ENCODE results near the gene DNAH7. TPM values are rescaled to one million over a fixed set of nuclear protein-coding genes. Genes with fewer than 3 reads are reported as not detected.

The DNAH7 gene
- total RNA-seq, 6 donors from 2014 or later: 1.6 to 33.5 (median 7.8) TPM

- Histone ChIP-seq H3K9me3 (no peaks in the 10 kb centered on the region), H3K27me3 (no peaks in the 10 kb centered on the region), H3K4me1 (no peaks in the 10 kb centered on the region), H3K27ac (no peak overlapping the region), H3K4me3 (no peak overlapping the region), H3K36me3 (no peaks in the 10 kb centered on the region)
- no peak for TF ChIP-seq EP300 (IDR thresholded peaks at IDR 0.05)
- no peak for TF ChIP-seq CTCF (IDR thresholded peaks at IDR 0.05)
- no peak for TF ChIP-seq POLR2A (IDR thresholded peaks at IDR 0.05)
- no peak for DNase-seq
- 63 to 72% methylated on average over 2 of the region's 2 CpGs for WGBS, 2 donors
- ATAC-seq (ENCODE audit: low FRiP score in 2 of 2): no peak
Measured at GRCh38 chr2:196054631-196055030, 14.0 kb downstream of the DNAH7 start.

GRCh38 chr2:196046123-196046917 is 22.3 kb downstream of the DNAH7 start:
- no peak for TF ChIP-seq EP300 (IDR thresholded peaks at IDR 0.05)
- no peak for TF ChIP-seq POLR2A (IDR thresholded peaks at IDR 0.05)
- no peak for TF ChIP-seq POLR2AphosphoS5 (IDR thresholded peaks at IDR 0.05)
- no peak for TF ChIP-seq CTCF (IDR thresholded peaks at IDR 0.05)
- H3K36me3 ChIP-seq: no peaks in the 10 kb centered on the region
- no peak for DNase-seq
- no peaks in the 10 kb centered on the region for H3K27me3 ChIP-seq
- H3K9me3 ChIP-seq: no peaks in the 10 kb centered on the region
- no peaks in the 10 kb centered on the region for H3K4me1 ChIP-seq
- no peak overlapping the region for H3K27ac ChIP-seq
- no peak overlapping the region for H3K4me3 ChIP-seq
- ATAC-seq (ENCODE audit: low FRiP score in 2 of 2): no peak
- 87 to 89% methylated on average over 7 of the region's 7 CpGs for WGBS, 2 donors

GRCh38 chr2:196041786-196042185 is 26.9 kb downstream of the DNAH7 start:
- Histone ChIP-seq H3K27me3 (no peaks in the 10 kb centered on the region), H3K9me3 (peaks cover 0 to 13% (median 6%) of the 10 kb centered on the region in 4 donors), H3K27ac (no peak overlapping the region), H3K4me3 (no peak overlapping the region), H3K36me3 (no peaks in the 10 kb centered on the region), H3K4me1 (no peaks in the 10 kb centered on the region)
- DNase-seq (no peak), ATAC-seq (ENCODE audit: low FRiP score in 2 of 2) (no peak)
- TF ChIP-seq EP300 (IDR thresholded peaks at IDR 0.05): no peak
- no peak for TF ChIP-seq CTCF (IDR thresholded peaks at IDR 0.05)
- TF ChIP-seq POLR2AphosphoS5 (IDR thresholded peaks at IDR 0.05): no peak
- no peak for TF ChIP-seq POLR2A (IDR thresholded peaks at IDR 0.05)

GRCh38 chr2:196040218-196040617 is 28.4 kb downstream of the DNAH7 start:
- no peak for ATAC-seq (ENCODE audit: low FRiP score in 2 of 2)
- H3K27ac ChIP-seq: no peak overlapping the region

More at GRCh38 chr2:196040218-196040617, 28.4 kb downstream of the DNAH7 start:
- TF ChIP-seq POLR2AphosphoS5 (IDR thresholded peaks at IDR 0.05) (no peak), POLR2A (IDR thresholded peaks at IDR 0.05) (no peak), CTCF (IDR thresholded peaks at IDR 0.05) (no peak), EP300 (IDR thresholded peaks at IDR 0.05) (no peak)
- Histone ChIP-seq H3K4me3 (no peak overlapping the region), H3K36me3 (no peaks in the 10 kb centered on the region), H3K9me3 (peaks cover 0 to 13% (median 6%) of the 10 kb centered on the region in 4 donors), H3K4me1 (no peaks in the 10 kb centered on the region), H3K27me3 (no peaks in the 10 kb centered on the region)
- DNase-seq: no peak
